CD1c-positive myeloid dendritic cell (primary cell): Measurements from ENCODE around the gene CASD1.

Experiments
- DNase-seq: peaks from one replicate; pipeline ENCODE4 v3.0.0-alpha.2; 2016; ENCODE audit errors: extremely low spot score

Gene CASD1

DNA sequence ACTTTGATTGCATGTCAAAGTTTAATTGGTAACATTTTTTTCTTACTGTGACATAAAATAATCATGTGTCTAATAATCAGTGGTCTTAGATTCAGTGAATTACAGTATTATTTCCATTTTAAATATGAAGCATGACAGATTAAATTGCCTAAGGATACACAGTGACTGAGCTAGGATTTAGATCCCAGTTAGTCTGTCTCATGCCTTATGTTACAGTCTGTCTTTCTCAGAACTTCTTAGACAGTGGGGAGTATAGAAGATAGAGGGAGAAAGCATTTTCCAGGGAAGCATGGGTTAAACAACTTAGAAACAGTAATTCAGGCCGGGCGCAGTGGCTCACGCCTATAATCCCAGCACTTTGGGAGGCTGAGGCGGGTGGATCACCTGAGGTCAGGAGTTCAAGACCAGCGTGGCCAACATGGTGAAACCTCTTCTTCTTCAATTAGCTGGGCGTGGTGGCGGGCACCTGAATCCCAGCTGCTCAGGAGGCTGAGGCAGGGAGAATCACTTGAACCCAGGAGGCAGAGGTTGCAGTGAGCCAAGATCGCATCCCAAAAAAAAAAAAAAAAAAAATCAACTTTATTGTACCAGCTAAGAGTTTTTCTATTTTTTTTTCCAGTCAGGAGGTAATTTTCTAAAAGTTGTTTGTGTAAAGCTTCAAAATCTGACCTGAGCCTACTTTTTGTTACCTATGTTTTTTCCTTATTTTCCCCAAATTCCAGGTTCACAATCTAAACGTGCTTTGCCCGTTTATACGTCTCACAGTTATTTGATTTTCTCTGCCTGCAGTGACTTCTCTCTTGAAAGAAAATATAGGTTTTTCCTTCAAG is 3.3 kb downstream of the CASD1 start:
- DNase-seq, result no peak

DNA sequence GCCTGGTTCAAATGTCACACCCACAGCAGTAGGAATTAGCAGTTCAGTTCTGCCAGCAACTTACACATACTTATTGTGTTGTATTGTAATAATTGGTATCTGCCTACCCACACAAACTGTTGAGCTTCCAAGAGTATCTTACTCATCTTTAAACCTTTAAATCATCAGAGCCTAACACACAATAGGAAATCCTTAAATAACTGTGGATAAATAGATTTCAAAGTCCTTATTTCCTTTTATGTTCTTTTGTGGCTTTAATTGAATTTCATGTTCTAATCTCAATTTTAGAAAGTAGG is 3.9 kb downstream of the CASD1 start:
- no peak for DNase-seq

DNA sequence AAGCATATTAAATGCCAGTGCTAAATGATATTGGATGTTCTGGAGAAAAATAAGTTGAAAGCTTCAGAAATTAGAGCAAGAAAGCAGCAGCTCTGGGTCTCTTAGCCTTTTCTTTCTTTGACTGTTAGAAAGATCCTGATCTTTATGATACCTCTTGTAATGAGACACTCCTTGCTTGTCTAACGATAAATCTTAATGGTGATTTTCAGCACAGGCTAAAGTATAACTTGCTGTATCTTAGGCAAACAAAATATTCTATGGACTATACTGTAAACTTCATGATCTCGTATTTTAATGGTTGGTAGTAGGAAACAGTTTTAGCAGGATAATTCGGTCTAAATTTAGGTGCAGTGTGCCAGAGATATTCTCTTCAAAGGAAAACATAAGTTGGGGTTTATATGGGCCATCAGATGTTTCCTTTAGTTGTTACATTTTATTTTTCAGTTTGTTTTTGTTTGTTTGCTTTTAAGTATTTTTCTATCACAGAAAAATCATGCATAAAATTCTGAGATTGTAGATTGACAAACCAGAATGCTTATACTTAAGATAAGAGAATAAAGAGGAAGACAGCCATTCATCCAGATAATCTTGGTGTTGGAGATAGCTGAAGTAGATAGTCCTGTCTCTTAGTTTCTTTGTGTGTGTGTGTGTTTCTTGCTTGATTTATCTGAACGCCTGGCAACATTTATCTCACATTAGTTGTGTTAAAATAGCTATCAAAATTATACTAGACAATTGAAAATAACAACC is 4.7 kb downstream of the CASD1 start:
- DNase-seq, result no peak

DNA sequence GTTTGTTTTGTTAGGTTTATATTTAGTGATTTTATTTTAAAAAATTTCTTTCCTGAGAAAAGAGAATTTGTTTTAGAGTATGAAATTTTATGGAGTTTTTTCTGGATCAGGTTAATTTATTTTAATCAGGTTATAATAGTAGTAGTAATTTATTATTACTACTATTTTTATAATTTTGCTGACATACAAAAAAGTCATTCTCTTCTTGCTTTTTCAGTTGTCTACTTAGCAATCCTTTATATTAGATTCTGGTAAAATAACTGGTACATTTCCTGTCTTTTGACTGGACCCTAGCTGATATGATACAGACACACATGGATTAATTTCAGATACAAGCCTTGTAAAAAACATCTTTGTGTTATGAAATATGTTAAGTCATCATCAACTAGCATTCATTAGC is 5.3 kb downstream of the CASD1 start:
- no peak for DNase-seq

DNA sequence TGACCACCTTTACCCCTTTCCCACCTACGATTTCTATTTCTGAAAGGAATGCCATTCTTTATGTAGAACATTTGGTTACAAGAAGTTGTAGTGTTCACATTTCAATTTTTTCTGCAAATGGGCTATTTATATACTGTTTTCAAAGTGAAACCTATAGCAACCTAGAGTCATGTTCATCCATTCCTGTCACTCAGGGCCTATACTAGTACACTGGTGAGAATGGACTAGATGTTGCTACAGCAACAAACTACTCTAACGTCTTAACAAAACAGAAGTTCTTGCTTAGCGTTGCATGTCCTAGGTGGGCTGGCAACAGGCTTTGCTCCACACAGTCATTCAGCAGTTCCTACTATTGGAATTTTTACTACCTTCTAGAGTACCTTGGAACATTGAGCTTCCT is 16.3 kb downstream of the CASD1 start:
- DNase-seq, result no peak

DNA sequence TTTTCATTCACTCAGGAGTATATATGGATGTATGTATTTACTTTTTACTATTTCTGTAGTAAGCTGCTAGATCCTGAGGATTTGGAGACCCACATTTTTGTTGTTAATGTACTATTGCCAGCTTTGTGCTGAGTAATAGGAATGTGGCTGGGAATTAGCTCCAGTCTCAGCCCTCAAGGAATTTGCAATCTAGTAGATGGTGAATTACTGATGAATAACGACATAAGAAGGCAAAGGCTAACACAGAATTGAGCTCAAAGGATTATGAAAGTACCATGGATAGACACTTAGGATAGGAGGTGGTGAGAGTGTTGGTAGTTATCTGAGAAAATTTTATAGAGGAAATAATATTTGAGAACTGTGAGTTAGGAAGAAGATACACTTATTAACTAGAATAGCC is 19.9 kb downstream of the CASD1 start:
- no peak for DNase-seq

DNA sequence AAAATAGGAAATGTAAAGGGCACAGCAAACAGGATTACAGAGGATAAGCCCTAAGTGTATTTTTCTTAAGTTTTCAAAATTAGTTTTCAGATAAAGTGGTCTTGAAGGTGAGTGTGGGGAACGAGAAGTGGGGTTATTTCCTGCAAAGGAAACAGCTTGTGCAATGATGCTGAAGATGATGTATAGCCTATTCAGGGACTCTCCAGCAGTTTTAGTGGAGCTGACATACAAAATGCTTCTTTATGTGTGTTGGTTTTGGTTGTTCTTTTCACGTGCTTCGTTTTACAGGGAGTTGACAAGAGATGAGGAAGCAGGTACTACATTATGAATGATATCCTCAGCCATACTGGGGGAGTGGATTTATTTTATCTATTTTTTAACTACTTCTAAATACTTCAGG is 20.5 kb downstream of the CASD1 start:
- no peak for DNase-seq

DNA sequence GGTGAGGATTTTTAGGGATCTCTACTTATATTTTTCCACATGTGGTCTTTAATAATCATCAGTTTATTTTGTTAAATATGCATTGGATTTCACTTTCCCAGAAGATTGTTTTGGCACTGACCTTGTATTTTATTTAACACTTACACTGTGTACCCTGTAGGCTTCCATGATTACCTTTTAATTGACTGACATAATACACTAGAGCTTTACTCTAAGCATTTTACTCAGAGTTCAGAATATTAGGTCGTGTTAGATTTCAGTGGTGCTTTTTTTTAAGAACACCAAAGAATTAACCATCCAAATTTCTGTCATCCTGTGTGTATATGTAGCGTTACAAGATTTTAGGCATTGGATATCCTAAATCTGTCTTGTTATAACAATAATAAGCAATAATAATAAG is 23.1 kb downstream of the CASD1 start:
- DNase-seq, result no peak

DNA sequence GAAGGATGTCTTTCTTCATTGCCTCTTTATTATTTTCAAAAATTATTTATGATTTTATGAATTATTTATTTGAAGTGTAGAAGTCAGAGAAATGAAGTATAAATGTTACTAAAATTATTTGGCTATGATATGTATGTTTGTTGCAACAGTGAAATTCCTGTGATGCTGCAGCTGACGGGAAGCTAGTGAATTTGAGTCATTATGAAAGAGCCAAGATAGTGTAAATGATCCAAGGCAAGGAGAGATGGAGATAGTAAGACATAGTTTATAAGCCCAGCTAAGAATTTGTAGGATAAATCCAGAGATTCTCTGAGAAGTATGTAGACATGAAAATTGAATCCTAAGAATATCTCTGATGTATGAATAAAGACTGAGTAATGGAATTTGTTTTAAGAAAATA is 30.8 kb downstream of the CASD1 start:
- DNase-seq, result no peak

DNA sequence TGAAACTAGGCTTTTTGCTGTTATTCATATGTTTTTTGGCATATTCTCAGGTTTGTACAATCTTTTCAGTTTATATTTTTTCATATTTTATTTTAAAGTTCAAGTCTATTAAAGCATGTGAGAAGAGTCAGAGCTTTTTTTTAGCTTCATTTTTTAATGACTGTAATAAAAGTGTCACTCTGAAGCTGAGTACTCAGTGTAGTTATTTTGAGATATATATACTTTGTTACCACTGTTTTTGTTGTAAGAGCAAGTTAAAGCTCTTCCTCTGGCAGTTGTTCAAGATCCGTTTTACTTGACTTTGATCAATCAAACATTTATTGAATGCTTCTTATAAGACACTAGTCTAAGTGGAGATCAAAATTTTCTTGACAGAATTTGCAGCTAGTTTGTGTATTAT is 37.5 kb downstream of the CASD1 start:
- DNase-seq, result no peak

DNA sequence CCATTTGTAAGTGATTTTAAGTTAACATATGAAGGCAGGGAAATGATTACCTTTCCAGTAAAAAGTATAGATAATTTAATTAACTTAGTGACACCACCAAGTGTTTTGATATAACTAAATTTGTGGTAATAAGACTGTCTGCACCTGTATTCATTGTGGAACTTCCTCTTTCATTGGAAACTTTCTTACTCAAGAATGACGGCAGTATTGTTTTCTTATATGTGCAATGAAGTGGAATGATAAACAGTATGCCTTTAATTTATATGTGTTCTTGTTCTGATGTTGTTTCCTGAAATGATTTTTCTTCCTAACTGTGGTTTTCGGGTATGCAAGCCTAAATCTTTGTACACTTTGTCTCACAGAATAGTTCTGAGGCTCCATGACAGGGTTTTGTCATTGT is 46.4 kb downstream of the CASD1 start:
- no peak for DNase-seq

DNA sequence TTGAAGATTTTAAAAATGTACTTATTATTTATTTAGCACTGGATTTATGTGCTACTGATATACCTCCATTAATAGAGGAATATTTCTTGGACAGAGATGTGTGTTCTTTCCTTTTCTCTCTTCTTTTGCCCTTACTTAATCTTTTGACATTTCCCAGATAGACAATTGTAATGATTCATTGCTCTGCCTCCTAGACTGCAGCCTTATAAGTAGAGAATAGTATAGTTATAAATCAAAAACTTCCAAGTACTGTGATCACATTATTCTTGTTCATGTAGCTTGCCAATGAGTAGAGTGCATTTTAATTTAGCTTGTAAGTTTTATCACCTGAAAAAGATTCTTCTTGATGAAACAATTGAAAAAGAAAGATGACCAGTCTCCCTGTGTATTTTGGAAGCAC is 47.6 kb downstream of the CASD1 start:
- DNase-seq, result no peak

DNA sequence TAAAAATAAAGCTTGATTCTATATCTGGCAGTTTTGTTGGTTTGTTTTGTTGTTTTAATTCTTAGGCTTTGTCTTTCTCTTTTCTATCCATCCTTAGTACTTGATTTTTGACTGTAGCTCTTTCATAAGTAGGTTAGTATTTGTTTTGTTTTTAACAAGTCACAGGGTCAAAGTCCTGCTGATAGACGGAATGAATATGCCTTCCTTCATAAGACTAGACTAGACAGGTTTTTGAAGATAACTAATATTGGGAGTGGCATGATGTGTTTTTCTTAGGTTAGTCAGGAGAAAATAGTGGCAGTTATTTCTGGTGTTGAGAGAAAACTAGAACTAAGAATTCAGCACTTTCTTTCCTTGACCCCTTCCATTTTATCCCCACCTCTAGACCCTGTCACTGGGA is 50.4 kb downstream of the CASD1 start:
- no peak for DNase-seq

DNA sequence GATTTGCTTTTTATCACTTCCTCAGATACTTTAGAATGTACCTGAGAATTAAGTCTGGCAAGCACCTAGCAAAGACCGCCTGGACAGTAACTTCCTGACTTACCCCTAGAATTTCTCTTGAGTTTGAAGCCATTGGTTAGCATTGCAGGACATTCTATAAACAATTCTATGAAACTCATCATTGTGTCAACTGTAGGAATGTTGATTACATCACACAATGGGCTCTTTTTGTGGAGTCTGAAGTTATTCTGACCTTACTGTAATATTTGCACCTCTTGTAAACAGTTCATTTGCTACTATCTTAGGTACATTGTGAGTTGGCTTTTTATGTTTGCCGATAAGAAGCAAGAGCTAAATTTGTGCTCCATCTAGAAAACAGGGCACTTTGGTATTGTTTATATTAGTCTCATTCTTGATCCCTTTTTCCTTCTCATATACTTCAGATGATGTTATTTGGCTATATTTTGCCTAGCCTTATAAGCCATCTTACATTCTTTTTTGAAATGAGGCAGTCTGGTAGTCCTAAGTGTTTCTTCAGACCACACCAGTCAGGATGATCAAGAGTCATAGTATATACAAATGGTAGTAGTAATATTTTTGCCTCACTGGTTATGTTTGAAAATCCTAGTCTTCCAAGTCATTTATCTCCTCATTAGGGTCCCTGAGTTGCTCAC is 52.4 kb downstream of the CASD1 start:
- no peak for DNase-seq

DNA sequence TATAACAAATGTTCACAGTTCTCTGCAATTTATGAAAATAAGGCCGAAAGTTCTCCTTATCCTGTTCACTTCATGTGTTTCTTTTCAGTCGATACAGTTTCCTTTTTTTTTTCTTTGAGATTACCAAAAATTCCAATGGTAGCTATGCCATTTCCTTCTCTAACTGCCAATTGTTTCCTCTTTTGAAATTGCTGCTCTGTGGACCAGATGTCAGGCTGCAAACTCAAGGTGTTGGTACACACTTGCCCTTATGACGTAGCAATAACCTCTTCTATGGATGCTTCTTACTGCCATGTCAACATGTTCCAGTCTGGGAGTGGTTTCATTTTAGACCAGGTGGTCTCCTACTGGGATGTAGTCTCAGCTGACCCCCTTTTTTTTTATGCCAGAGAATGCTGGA is 52.9 kb downstream of the CASD1 start:
- no peak for DNase-seq

DNA sequence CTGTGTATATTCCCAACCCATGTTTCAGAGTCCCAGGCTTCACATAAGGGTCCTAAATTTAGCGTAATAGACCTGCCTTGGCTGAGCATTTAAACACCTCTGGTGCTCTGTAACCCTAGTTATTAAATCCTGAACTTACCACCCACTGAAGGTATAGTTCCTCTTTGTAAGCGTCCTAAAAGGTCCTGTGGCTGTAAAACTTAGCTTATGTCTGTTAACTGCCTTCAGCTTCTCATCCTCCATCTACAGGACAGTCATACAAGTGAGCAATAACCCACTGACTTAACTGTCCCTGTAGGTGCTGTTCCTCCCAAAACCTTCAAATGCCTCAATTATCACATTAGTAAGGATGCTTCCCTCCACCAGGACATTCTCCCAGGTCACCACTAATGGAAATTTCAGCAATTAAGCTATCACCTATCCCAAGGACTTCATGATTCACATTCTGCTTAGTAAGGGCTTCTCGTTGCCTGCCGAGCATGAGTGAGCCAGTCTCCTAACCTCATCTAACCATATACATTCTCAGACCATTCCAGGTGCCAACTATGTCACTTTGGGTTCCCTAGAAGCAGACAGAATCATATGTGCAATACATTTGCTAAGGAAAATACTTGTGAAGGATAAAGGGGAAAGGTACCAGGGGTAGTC is 55.8 kb downstream of the CASD1 start:
- no peak for DNase-seq

DNA sequence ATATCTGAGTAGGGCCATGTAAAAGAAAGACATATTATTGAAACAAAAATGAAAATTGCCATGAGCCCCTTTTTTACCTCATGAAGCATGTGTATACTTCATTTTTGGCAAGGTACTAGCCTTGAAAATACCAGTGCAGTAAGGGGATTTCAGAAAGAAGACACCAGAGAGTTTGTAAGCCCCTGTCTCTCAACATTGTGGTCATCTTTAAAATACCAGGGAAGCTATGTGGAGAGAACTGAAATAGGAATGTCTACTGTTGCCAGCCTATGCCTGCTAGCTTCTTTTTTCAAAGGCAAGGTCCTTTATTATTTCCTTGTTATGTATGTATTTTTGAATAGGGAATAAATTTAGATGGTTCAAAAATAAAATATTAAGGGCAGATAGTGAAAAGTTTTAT is 57.8 kb downstream of the CASD1 start:
- DNase-seq, result no peak

DNA sequence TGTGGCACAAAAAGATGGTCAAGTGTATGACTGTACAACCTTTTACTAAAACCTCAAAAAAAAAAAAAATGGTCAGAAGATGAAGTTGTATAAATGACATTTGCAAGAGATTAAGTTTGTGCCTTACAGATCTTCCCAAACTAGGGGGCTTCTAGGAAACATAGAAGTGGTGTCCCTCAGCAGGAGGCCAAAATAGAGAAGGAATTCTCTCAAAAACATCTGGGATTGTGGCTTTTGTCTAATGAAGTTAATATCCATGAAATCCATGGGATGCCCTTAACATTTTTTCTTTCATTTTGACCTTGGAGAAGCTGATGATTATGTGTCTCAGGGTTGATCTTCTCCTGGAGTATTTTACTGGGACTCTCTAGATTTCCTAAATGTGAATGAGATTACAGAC is 62.2 kb downstream of the CASD1 start:
- no peak for DNase-seq

DNA sequence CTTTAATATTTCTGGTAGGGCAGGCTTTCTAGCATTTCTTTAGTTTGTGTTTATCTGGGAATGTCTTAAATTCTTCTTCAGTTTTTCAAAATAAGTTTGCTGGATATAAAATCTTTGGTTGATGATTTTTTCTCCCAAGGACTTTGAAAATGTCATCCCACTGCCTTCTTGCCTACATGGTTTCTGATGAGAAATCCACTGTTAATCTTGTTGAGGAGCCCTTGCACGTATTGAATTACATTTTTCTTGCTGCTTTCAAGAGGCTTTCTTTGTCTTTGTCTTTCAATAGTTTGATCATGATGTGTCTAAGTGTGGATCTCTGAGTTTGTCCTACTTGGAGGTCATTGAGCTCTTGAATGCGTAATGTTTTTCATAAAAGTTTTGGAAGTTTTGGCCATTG is 66.0 kb downstream of the CASD1 start:
- DNase-seq, result no peak

DNA sequence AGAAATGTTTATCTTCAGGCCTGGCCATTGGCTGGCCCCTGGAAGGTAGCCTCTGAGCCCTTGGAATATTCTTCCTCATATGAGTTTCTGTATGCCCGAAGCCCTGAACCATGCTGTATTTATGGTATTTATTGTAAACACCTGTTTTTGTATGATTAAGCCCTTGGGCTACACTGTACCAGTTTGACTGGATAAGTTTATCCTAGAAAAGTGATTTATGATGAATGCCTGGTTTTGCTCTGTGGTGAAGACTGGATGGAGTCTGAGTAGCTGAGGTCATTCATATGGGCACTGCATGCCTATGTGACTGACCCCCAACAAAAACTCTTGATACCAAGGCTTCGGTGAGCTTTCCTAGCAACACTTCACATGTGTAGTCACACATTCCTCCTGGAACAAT is 66.7 kb downstream of the CASD1 start:
- no peak for DNase-seq

DNA sequence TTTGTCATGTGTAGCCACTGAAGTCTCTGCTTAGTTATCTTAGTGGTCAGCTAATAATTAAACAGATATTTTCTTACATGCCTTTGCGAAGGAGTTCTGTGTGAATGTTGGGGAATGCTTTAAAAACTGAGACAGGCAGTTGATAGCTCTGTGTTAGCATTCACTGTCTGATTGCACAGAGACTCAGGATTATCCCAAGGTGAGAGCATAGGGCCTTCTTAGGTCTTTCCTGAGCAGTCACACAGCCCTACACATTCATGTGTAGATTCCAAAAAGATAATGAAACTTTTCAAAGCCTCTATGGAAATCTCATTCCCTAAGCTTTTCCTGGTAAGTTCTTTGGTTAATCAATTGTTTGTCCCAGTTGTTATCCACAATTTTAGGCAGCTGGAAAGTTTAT is 67.7 kb downstream of the CASD1 start:
- DNase-seq, result no peak

DNA sequence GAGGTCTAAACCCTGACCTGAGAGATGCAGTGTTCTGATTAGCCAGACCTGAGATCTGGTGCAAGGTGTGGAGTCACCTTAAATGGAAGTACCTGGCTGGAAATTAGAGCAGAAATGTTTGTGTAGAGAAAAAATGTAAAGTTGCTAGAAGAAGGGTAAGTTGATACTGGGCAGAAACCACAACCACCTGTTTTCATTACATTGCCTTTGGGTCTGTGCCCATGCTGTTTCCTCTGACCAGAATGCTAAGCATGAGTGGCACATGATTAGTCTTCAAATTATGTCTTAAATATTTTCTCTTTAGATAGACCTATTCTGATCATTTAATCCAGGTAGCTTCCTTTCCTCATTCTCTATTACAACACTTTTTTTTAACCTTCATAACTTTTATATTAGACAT is 69.0 kb downstream of the CASD1 start:
- no peak for DNase-seq

DNA sequence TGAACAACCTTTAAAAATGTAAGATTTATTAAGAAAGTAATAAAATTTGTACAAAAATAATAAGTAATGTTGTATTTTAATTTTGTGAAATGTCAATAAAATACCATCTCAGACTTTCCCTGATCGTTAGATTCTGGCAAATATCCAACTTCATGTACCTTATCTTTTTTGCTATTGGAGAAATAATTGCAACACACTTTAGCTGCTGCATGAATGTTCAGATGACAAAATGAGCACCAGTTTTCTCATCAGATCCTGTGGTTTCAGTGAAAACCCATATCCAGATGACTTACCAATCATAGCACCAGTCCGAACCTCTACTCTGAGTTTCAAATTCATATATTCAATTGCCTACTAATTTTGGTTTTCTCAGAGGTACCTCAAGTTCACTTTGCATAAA is 69.9 kb downstream of the CASD1 start:
- no peak for DNase-seq
